DMS153 (cell line): Measurements from ENCODE around the gene MOBP.
"Not testable (repeated sequence)": the region's sequence is repeated elsewhere in the genome, so short reads cannot be mapped to it uniquely, and the experiment has no call there.

Experiments
- DNase-seq: peaks from one replicate; lab custom pipeline; 2025; lab: John Stamatoyannopoulos, UW

Gene MOBP

DNA sequence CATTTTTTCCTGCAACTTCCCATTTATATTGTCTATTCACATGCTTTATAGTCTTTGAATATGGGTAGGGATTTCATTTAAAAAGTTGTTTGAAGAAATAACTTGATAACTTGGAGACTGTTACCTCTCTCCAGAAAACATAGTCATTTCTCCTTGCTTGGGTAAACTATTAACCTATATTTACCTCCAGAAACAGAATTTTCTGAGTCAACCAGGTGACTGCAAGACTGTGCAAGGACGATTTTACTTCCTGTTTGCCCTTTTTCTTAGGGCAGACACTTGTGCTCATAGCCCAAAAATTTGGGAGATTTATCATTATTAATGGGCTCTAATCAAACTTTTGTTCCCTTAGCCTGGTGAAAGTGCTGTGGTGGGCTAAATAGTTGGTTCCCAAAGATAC lies 14.3 kb upstream of the MOBP start:
- no peak for DNase-seq

GRCh38 chr3:39453872-39454271 lies 13.6 kb upstream of the MOBP start:
- DNase-seq: not testable (repeated sequence)

- no peak for DNase-seq
These were observed 12.8 kb upstream of the MOBP start for GRCh38 chr3:39454591-39455217.

GRCh38 chr3:39456159-39456558 lies 11.3 kb upstream of the MOBP start:
- DNase-seq: no peak

DNA sequence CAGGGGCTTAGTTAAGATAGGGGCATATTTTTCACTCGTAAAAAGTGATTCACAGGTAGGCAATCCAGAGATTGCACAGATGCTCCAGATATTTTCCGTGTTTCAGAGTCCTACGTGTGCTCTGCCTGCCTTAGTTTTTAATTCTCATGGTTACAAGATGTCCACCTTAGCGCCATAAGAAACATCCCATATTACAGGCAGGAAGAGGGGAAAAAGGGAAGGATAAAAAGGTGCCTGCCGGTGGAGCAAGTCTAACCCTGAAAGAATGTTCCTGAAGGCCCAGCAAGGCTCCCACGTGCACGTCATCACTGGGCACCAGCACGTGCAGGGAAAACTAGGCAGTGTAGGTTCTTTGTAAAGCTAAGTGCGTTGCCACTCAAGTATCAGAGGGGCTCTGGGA lies 10.1 kb upstream of the MOBP start:
- no peak for DNase-seq

- DNase-seq: not testable (repeated sequence)
These were observed 8.9 kb upstream of the MOBP start for GRCh38 chr3:39458579-39458978.

DNA sequence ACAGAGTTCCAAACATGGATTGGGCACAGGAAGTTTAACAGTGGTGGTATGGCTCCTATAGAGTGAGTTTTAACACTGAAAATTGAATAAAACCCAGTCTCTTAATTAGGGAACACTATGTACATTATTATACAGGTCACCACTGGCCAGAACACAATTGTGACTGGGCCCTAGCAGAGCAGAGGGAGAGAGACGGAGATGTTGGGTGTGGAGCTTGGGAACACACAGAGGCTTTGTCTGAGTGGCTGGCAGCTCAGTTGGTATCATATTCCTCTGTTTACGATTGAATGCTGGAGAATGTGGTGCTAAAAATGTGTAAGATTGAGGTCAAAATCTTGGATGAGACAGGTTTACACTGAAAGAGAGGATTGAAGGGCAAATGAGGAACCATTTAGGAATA lies 6.8 kb upstream of the MOBP start:
- DNase-seq: no peak

DNA sequence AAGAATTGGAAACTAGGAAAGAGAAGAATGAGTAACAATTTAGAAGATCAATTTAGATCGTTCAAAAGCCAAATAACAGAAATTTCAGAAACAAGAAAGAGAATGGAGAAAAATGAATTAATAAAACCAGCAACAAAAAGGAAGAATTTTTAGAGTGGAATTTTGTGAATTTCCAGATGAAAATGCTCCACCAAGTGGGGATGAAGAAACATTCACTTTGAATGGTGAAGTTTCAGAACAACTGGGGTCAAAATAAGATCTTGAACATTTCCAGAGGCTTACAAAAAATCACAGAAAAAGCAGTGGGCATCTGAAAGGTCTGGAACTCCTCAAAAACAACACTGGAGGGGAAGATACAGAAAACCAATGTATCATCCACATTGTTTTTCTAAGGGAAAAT lies 4.2 kb upstream of the MOBP start:
- DNase-seq: no peak

DNA sequence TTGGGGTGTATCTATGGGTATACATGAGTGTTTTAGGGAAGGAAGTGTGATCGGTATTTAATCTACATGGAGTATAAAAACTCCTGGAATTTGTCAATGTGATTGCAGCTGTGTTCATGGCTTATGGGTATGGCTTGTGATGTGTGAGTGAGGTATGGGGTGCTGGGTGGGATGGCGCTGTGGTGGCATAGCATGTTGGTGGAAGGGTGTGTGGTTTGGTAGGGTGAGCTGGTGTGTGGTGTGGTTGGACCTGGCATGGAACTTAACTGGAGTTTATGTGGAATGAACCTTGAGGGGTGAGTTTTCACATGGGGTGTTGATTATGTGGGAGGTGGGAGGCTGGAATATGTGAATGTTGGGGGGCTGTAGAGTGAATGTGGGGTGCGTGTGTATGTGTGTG lies 492 bp upstream of the MOBP start:
- DNase-seq: no peak

- DNase-seq: no peak
These were observed 592 bp downstream of the MOBP start for GRCh38 chr3:39468108-39468436.

DNA sequence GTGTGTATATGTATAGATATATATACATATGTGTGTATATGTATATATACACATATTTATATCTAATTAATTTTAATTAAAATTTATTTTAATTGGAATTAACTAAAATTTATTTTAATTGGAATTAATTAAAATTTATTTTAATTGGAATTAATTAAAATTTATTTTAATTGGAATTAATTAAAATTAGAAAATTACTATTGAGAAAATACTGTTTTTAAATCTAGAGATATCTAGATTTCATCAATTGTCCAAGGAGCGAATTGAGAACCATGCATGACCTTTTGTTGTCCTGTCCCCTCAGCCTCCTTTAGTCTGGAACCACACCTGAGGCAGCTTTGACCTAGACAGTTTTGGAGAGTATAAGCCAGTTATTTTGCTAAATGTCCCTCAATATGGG lies 1.8 kb downstream of the MOBP start:
- DNase-seq: no peak

DNA sequence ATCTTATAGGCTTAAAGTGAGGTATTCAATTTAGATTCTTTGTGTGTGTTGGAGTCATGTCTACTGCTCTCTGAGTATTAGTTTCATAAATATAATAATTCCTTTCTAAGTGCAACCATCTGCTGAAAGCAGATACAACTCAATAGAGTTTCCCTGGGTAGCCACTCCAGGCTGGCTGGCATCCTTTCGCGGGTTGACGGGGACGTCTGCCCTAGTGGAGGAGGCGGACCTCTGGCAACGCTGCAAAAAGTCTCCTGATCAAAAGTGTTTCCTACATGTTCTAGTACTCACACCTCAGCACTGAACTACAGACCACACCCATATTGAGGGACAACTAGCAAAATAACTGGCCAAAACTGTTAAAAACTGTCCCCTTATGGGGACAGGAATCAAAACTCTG lies 2.5 kb downstream of the MOBP start:
- DNase-seq: no peak

DNA sequence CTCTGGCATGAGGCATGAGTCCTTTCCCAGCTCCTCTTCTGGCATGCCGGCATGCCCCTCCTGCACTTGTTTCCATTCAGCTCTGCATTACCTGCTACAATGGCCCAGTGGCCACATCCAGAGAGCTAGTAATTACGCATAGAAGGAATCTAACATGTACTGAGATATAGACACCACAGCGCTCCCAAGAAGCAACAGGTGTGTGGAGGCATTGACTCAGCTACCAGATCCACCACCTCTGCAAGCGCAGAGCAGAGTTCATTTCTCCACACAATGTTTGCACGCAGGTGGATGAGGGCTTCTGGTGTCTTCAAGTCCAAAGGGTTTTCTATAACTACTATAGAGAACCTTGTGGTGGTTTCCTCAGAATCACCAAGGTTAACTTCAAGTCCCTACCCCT lies 4.2 kb downstream of the MOBP start:
- DNase-seq: no peak

DNA sequence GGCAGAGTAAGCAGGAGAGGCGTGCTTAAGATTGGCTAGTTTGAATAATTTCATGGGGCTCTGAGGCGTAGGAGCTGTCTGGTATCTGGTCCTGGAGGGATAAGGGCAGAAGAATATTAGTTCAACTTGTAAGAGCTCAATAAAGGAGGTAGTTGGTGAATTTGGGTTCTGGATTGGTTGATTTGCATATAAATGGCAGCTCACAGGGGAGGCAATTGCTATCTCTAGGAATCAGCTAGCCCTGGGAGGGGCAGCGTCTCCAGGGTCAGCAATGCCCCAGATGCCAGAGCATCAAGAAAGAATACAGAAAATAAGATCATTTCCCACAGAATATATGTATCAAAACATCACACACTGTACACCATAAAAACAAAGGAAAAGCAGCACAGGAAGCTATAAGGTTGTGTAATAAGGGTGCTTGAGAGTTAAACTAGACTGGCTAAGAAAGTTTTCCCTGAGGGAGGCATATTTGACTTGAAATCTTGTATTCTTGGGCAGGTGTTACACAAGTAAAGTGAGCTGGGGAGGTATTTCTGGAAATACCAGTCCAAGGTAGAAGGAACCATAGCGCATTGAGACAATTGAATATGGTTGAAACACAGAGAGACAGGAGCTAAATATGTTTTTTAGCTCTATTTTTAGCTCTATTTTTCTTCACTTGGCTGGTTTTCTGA lies 6.1 kb downstream of the MOBP start:
- DNase-seq: no peak

GRCh38 chr3:39474126-39474515 lies 6.6 kb downstream of the MOBP start:
- no peak for DNase-seq

DNA sequence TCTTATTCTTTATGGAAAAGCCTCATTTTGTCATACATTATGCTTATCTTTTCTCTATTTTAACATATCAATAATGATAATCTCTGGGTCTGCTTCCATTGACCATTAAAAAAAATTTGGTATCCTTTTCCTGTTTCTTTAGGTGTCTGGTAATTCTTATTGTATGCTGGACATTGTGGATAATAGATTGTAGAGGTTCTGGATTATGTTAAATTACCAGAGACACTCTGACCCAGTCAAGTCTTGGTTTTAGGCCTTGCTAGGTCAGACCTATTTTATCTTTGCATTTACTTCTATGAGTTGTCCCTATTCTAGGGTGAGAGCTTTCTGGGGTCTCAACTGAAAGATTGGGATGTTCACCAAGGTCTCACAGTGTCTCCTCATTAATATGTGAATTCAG lies 9.3 kb downstream of the MOBP start:
- no peak for DNase-seq

- no peak for DNase-seq
These were observed 10.7 kb downstream of the MOBP start for GRCh38 chr3:39478226-39478625.

DNA sequence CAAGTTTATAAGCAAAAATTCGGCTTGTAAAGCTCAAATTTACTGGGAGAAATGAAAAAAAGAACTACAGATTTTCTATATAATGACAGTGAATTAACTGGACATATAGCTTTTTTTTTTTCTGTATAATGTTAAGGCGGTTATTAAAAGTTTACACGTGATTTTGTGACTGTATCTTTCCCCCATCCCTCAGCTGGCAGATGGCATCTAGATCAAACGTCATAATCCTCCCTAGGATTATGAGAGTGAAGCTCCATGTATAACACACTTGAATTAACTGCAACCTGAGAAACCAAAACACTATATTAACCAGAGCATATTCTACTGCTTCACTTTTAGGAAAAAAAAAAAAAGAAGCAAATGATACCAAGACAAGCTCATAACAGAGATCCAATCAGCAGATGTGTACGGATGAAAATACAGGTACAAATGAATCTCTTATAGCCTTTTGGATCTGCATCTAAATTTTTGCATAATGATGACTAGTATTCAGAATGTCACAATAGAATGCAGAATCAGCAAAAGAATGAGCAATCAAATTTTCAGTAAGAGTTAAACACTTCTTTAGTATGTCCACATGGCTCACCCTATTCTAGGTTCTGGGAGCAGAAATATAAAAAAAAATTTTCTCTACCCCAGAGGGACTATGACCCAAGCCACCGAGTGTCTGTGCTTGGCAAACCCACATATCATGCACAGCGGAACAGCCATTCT lies 12.4 kb downstream of the MOBP start:
- DNase-seq: no peak

GRCh38 chr3:39485547-39485946 lies 18.1 kb downstream of the MOBP start:
- DNase-seq: no peak

DNA sequence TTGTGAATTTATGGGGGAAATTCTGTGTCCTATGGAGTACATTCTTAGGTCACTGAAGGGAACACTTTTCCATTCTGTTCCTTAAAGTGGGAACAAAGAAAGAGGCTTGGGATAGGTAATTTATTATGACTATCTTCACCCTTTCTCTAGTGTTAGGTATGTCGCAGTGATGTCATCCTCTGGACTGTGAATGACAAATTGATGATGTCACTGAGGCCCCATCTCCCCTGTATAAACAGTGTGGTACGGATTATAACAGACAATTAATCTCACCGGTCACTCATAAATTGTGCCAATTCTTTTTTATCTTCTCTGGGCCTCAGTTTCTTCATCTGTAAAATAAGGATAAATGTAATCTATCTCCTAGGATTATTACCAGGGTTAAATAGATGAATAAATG lies 23.5 kb downstream of the MOBP start:
- no peak for DNase-seq

DNA sequence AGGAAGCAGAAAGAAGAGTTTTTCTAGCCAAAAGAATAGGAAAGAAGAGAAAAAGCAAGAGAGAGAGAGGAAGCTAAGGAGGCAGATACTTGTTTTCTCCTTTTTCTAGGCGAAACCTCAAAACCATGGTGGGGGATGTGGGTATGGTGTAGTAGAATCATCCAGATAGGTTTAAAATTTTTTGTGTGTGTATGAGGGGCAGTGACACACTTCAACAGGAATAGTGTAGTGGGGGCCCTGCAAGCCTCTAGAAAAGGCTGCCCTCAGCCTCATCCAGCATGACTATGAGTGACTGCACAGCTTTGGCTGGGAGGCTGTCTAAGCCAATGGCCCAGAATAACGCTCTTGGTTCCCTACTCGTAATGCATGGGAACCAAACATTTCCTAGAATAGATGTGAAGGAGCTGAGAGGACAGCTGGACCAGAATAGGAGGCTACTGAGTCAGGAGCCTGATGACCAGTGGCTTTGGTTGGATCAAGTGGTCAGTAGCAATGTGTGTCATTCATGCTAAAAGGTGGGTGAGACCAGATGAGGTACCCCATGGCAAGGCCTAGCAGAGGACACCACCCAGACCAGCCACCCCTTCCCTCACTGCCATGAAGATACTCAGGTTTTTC lies 24.4 kb downstream of the MOBP start:
- DNase-seq: no peak

GRCh38 chr3:39494781-39495180 lies 27.3 kb downstream of the MOBP start:
- no peak for DNase-seq

DNA sequence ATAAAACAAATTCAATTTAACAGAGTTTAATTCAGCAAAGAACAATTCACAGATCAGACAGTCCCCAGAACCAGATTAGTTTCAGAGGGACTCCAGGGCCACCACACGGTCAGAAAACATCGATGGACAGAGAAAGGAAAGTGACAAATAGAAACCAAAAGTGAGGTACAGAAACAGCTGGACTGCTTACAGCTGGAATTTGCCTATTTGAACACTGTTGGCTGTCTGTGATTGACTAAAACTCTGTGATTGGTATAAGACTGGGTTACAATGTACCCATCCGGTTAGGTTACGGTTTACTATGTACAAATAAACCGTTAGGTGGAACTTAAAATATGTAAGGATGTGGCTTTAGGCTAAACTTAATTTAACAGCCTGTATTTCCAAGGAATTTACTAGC lies 30.3 kb downstream of the MOBP start:
- no peak for DNase-seq
